GM19468 (cell line): ENCODE data around the gene SUPT3H.

Source experiments
- ATAC-seq: cut with Tn5 transposase; IDR thresholded peaks from one replicate; pipeline ENCODE4 v1.9.1; 2021; ENCODE audit warnings: mild to moderate bottlenecking, moderate library complexity, moderate number of reproducible peaks; ENCODE audit not compliant: unreplicated experiment; ENCODE audit errors: extremely low read depth

SUPT3H gene

DNA sequence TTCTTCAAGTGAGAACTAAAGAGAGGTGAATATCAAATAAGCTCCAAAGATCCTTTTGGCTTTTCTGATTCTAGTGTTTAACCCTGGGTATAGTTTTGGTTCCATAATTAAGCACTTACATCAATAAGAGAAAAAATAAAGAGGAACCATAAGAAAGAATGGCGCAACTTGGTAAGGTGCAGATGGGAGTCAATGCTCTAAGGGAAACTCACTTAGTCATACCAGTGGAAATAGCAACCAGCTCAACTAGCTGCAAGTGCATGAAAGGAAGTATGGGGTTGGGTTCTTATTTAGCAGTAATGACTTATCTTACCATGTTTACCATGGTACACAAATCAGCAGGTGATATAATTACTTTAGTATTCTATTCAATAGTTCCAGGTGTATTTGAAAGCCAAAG, 346.1 kb downstream of the SUPT3H start:
- no peak for ATAC-seq

DNA sequence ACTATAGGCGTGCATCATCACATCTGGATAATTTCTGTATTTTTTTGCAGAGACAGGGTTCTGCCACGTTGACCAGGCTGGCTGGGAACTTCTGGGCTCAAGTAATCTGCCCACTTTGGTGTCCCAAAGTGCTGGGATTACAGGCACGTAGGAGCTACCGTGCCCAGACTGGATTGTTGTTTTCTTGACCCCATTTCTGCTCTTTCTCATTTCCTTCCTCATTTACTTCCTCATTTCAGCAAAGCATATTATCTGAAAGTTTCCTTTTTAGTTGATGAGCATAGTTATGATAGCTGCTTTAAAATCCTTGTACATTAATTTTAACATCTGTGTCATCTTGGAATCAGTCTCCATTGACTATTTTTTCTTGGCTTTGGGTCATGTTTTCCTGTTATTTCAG, 350.6 kb downstream of the SUPT3H start:
- no peak for ATAC-seq

DNA sequence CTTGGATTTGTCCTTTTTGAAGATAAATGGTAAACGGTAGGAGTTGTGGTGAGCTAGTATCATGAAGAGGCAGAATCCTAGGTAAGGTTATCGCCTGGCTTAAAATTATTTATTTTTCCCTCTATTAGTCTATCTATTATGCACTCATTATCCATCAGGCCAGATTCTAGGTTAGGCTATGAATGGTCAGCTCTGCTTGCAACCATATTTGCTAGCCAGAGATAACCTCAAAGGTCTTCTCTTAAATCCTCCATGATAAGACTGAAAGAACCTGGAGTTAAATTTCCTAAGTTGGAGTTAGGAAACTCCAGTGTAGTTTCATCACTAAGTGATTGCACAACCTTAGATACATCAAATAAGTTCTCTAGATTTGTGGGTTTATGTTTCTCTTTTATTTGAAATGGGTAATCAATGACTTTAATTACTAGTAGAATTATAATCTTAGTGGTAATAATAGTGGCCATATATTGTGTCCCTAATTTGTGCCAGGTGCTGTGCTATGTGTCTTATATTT, 351.7 kb downstream of the SUPT3H start:
- ATAC-seq = no peak

DNA sequence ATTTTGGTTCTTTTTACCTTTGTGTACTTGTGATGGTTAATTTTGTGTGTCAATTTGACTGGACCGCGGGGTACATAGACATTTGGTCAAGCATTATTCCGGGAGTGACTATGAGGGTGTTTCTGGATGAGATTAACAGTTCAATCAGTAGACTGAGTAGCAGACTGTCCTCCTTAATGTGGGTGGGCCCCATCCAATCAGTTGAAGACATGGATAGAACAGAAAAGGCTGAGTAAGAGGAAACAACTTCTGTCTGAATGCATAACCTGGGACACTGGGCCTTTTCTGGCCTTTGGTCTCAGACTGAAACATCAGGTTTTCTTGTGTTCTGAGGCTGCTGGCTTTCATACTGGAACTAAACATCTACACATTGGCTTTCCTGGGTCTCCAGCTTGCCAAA, 353.1 kb downstream of the SUPT3H start:
- no peak for ATAC-seq

DNA sequence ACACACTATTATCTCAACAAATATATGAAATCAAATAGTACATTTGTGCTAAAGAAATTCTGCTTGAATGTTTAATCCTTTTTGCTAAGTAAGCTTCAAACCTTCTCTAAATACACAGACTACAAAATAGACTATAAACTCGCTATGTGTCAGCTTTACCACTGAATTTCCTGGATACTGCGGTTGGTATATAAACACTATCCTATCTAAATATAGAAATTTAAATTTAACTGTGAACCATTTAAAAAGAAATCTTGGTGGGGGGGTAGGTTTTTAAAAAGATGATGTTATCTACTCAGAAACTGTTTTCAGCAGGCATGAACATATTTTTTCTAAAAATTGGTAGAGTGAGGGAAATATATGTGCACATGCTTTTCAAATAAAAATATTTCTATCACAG, 356.1 kb downstream of the SUPT3H start:
- no peak for ATAC-seq

DNA sequence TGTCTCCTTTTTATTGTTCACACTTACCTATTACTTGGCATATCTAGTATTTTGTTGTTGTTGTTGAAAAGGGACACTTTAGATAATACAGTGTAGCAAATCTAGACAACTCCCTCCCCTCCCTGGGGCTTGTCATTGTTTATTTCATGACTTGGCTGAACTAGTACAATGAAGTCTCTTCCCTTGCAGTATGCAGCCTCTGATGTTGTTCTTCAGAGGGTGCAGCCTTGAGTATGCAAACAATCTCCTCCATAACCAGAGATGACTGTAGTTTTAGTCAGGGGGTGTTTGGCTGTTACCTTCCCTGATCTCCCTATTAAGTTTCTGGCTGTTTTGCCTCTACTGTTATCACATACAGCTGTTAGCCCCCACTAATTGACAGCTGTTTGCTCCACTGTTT, 365.0 kb downstream of the SUPT3H start:
- ATAC-seq = no peak

DNA sequence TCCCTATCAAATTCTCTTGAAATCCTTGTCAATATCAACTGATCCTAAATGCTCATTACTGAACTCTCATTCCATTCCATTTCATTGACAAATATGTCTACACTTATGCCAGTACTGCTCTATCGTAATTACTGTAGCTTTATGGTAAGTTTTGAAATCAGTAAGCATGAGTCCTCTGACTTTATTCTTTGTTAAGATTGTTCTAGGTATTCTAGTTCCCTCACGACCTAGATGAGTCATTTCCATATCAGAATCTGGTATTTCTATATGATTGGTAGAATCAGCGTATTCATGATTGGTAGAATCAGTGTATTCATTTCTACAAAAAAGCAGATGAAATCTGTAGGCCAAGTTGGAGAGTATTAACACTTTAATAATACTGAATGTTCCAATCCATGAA, 368.2 kb downstream of the SUPT3H start:
- no peak for ATAC-seq

DNA sequence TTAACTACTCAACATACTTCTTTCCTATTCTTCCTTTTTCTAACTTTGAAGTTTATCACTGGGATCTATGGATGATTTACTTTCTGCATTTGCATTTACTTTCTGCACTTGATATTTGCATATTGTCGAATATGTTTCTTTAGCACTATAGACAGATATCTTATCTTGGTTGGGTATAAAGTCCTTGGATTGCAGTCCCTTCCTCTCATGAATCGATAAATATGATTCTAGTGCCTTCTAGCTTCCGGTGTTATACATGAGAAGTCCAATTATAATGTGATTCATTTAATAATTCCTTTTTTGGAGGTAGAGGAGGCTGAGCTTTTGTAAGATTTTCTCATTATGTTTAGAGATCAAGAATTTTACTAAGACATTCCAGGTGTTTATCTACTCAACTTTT, 370.8 kb downstream of the SUPT3H start:
- ATAC-seq = no peak

DNA sequence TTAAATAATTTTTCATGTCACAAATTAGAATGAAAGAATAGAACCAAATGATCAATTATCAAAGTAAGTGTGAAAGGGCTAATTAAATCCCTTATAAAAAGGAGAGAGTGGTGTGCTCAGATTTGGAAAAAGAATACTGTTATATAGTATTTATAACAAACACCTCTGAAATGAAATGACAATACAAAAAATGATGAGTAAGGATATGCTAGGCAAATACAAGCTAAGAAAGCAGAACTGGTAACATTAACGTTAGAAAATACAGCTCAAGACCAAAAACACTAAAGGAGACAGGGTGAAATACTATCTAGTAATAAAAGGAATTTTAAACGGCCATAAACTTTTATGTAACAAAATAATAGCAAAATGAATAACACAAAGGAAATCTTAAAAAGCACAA, 373.8 kb downstream of the SUPT3H start:
- ATAC-seq = no peak

DNA sequence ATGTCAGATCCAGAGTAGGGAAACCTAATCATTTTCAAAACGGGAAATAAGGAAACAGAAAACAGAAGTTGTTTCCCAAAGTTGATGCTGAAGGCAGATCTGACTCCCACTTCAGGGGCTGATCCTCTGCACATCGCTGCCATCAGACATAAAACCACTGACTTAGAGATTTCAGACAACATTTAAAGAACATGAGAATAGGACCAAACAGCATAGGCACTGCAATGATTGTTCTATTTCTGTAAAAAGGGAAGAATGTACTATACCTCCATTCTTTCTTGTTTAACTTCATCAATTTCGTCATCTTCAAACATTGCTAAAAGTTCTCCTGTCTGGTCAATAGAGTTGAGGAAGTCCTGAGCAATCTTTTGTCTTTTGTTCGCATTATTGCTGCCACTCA, 374.3 kb downstream of the SUPT3H start:
- no peak for ATAC-seq

DNA sequence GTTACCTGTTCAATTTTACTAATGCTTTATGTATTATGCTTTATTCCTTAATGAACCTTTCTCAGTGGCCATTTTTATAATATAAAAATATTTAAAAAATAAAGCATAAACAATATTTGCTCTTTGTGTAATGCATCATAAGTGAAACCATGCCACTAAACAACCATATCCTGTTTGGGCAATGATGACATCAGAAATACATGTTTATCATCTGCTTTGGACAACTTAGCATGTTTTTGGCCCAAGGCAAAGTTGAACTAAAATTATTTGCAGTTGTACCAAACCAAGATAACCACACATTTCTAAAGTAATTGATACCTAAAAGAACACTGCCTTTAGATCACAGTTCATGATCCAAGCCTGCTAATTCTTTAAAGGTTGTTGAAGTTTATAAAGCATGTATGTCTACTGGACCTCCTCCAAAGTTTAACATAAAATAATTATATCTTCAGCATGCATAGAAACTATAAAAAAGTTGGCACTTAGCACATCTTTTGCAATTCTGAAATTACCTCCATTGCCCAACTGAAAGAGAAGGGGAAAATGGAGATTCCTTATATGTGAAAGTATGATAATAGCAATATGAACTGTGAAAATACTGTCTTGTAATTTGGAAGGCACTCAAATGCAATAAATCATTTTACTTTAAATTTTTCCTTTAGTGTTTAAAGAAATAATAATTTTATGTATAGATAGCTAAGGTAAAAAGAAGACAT, 375.2 kb downstream of the SUPT3H start:
- no peak for ATAC-seq

DNA sequence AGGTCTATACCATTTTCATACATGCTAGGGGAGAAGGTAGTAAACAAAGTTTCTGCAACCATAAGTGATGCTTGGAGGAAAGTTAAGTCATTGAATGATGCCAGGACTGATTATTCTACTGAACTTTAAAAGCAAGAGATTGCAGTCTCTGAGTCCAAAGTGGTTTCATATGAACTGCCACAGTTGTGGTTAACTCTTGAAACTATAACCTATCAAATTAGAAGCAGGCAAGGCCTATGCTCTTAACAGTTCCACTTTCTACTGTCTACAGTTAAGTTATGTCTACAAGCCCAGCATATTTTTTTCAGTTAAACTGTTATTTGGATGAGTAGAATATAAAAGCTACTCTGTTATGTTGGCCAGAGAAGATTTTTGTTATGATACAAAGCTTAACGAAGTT, 376.1 kb downstream of the SUPT3H start:
- ATAC-seq = peak; percentile 95

DNA sequence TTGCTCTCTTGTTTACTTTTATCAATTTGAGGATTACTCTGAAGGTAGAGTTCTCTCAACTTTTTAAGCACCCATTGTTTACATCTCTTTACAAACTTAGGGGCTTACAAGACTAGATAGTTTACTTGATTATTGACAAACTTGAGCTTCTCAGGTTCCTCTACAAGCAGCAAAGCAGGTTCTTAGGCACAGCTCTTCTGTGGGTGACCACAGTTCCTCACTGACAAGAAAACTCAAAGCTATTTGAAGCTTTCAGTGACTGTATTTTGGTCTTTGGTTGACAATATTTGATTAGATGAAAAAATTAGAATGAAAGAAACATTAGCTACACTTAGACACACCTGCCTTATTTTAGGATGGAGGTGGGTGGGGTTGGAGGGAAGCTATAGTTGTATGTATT, 376.9 kb downstream of the SUPT3H start:
- ATAC-seq = no peak

DNA sequence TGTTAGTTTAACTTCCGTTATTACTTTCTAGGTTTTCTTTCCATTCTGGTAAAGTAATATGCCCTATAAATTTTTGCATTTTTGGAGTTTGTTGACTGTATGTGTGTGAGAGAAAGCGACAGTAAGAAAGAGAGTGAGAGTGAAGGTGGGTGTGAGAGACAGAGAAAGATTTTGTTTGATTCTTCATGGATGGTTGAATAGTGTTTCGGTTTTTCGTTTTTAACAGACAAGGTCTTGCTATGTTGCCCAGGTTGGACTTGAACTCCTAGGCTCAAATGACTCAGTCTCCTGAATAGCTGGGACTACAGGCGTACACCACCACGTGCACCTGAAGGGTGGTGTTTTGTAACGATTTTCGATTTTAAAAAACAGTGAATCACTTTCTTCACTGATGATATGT, 378.7 kb downstream of the SUPT3H start:
- no peak for ATAC-seq

DNA sequence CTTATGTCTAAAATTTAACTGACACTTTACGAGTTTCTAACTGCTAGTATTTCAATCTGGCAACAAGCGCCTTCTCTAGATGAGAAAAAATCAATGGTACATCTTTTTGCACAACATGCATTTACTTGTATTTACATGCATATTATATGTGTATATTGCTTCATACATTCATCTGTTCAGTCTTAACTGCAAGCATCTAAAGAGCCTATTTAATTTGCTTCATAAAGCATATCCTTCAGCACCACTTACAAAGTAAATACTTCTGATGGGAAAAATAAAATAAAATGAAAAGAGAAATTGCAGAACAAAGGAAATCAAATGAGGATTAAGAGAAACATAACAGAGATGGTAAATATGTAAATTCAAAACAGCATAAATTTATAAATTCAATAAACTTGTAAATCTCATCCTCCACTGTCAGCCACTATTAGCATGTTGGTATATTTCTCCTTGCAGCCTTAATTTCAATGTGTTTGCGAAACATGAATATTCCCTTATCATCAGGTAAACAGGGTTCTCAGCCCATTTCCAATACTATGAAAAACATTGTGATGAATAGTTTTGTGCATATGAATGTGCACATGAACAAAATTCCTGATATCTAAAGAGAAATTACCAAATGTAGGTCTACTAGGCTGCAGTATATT, 382.1 kb downstream of the SUPT3H start:
- no peak for ATAC-seq

DNA sequence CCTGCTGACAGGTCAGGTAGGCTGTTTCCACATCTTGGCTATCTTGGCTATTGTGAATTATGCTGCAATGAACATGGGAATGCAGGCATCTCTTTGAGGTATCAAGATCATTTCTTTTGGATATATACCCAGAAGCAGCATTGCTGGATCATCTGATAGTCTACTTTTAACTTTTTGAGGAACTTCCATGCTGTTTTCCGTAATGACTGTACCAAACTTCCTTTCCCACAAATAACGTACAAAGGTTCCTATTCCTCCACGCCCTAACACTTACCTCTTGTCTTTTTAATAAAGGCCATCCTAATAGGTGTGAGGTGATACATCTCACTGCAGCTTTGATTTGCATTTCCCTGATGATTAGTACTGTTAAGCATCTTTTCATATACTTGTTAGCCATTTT, 388.3 kb downstream of the SUPT3H start:
- ATAC-seq = no peak

DNA sequence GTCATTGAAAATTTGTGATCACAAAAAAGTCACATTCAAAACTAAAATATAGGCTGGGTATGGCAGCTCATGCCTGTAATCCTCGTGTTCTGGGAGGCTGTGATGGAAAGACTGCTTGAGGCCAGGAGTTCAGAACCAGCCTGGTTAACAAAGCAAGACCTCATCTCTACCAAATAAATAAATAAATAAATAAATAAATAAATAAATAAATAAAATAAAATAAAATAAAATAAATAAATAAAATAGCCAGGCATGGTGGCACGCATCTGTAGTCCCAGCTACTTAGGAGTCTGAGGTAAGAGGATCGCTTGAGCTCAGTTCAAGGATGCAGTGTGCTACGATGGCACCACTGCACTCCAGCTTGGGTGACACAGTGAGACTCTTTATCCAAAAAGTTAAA, 392.7 kb downstream of the SUPT3H start:
- no peak for ATAC-seq

DNA sequence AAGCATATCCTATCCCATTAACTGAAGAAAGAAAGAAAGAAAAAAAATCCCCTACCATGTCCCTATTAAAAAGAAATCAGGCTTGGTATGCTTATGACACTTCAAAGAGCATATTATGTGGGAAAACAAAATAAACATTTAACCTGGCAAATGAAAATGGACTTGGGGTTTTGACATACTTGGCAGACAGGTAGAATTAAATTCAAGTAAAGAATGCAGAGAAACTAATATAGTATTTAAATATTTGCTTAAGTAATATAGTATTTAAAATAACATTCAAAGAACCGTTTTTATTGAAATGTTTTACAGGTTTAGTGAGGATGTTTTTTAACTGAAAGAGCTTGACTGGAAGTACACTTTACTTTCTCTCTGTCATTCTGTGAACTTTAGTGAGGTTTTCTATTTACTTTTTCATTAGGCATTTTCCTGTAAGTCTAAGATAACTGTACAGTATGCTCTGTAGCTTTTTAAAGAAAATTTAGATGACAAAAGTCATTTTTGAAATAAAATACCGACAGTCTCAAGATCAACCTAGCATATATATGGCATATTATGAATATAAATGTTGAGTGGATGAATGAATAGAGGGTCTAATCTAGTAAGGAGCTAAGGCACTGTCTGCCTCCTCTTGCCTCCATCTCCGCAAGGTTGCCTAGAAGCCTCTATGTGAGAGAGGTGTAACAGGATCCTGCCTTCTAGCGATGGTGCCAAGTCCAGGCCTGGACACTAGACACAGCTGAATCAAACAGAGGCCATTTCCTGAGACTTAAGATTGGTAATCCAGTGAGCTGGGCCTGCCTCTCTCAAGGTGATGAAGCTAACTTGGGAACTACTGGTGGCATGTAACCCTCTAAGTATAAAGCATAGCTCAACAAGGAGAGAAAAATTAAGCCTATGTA, 394.0 kb downstream of the SUPT3H start:
- no peak for ATAC-seq

DNA sequence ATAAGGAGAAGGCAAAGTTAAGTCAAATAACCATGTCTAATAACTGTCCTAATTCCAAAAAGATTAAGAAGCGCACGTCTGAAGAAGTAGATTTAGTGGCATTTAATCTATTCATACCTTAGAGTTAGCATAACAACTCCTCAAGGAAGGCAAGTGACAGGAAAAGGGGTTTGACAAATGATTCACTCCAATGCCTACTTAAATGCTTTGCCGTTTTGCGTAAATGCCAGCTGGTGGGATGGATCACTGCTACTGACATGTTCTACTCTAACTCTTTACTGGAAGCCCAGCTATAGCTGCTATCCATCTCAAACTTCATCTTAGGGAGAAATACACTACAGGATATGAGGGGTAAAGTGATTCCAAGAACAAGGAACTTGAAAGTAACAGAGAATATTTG, 396.9 kb downstream of the SUPT3H start:
- no peak for ATAC-seq

DNA sequence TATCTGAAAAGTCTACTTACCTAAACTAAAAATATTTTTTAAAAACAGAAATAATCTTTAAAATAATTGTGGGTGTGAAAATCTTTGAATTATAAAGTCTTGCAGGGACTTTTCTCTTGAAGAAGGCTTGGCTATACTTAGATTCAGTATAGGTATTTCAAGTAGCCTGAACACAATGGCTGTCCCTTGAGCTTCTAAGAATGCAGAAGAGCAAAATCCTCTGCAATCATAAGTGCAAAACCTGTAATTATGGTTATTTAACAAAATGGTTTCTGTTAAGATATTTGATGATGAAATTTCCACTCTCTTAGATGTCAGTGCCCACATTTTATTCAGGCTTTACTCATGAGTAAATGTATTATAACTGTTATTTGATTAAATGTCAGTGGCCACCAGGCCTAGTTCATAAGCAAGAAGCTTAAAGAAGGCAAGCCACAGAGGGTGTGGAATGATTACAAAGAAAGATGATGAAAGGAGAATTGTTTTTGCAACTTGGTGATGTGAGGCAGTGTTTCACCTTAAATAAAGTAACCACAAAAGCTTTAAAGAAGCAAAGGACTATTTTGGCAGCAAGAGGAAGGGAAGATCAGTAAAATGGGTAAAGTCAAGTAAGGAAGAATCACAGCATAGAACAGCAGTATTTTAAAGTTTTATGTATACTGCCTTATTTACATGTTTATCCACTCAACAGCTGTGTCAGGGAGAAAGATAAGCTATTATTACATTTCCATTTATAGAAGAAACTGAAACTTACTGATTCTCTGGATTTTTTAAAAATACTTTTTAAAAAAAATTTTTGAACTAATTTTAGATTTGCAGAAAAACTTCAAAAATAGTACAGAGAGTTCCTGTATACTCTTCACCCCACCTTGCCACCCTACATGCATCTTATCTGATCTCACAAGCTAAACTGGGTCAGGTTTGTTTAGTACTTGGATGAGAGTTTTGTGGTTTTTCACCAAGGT, 400.8 kb downstream of the SUPT3H start:
- ATAC-seq = no peak
